NK-92 (cell line): ENCODE measurements around the gene CBARP.
"Not testable (repeated sequence)": the region's sequence is repeated elsewhere in the genome, so short reads cannot be mapped to it uniquely, and the experiment has no call there.

Source experiments
- DNase-seq: peaks from one replicate; lab custom pipeline; 2025; ENCODE audit not compliant: unreplicated experiment; lab: John Stamatoyannopoulos, UW

CBARP gene

GRCh38 chr19:1214862-1215731 lies 22.7 kb downstream of the CBARP start:
- no peak for DNase-seq

GRCh38 chr19:1214299-1214861 lies 23.4 kb downstream of the CBARP start:
- DNase-seq: no peak

GRCh38 chr19:1213391-1214286 lies 24.2 kb downstream of the CBARP start:
- DNase-seq: no peak

- no peak for DNase-seq
These were observed 26.1 kb downstream of the CBARP start for GRCh38 chr19:1211494-1212234.

GRCh38 chr19:1210227-1210538 lies 27.6 kb downstream of the CBARP start:
- no peak for DNase-seq

- DNase-seq: not testable (repeated sequence)
These were observed 29.0 kb downstream of the CBARP start for GRCh38 chr19:1208830-1209229.

- DNase-seq: no peak
These were observed 30.8 kb downstream of the CBARP start for GRCh38 chr19:1206864-1207450.

- DNase-seq: no peak
These were observed 31.5 kb downstream of the CBARP start for GRCh38 chr19:1206150-1206863.

GRCh38 chr19:1205114-1206099 lies 32.4 kb downstream of the CBARP start, which contains the start of gene STK11:
Gene STK11, plus strand, starts transcription at chr19:1205778. Its CDS starts 1,136 bp downstream, at chr19:1206914.
- peak; percentile 95 for DNase-seq

- DNase-seq: not testable (repeated sequence)
These were observed 37.2 kb downstream of the CBARP start for GRCh38 chr19:1200614-1201013.

GRCh38 chr19:1199531-1199930 lies 38.3 kb downstream of the CBARP start:
- DNase-seq: no peak

- DNase-seq: no peak
These were observed 48.4 kb downstream of the CBARP start for GRCh38 chr19:1189419-1189818.

GRCh38 chr19:1183543-1184172 lies 54.1 kb downstream of the CBARP start:
- no peak for DNase-seq

GRCh38 chr19:1182727-1183126 lies 55.1 kb downstream of the CBARP start:
- DNase-seq: no peak

GRCh38 chr19:1182068-1182467 lies 55.7 kb downstream of the CBARP start:
- no peak for DNase-seq

GRCh38 chr19:1181606-1182005 lies 56.2 kb downstream of the CBARP start:
- DNase-seq: no peak
